Spleen (tissue), 11 donors: ENCODE measurements around the gene DMD. TPM values are rescaled to one million over a fixed set of nuclear protein-coding genes. Genes with fewer than 3 reads are reported as not detected.
A peak's percentile ranks its signal among the peaks of the same experiment; 100 is the strongest.

ENCODE experiments used
- DNase-seq: peaks from one replicate; pipeline ENCODE4 v3.0.0-alpha.2; 2020
- H3K27ac ChIP-seq, 8 donors: fragments of 200-600 bp; sonication (generic) in 7 of 8; 1 replicate in 4 of 8; 2 replicates in 4 of 8; pipeline versions ENCODE4 v1.5.0 to v1.8.0; 2016 to 2021; ENCODE audit warnings: inconsistent platforms in 4 of 8, mild to moderate bottlenecking in 4 of 8, moderate library complexity in 1 of 8
- H3K27me3 ChIP-seq, 7 donors: fragments of 200-600 bp; sonication (generic) in 6 of 7; replicated peaks in 1 of 7; 1 replicate in 4 of 7; 2 replicates in 3 of 7; pipeline versions ENCODE4 v1.5.0 to v1.8.0; 2016 to 2021; ENCODE audit warnings: inconsistent platforms in 3 of 7, mild to moderate bottlenecking in 1 of 7
- H3K36me3 ChIP-seq, 6 donors: fragments of 200-600 bp; sonication (generic) in 5 of 6; 1 replicate in 4 of 6; 2 replicates in 2 of 6; pipeline versions ENCODE4 v1.5.0 to v1.8.0; 2016 to 2021; ENCODE audit warnings: inconsistent platforms in 2 of 6
- H3K4me1 ChIP-seq, 6 donors: fragments of 200-600 bp; sonication (generic) in 5 of 6; 1 replicate in 3 of 6; 2 replicates in 3 of 6; pipeline versions ENCODE4 v1.5.0 to v1.8.0; 2016 to 2021; ENCODE audit warnings: inconsistent platforms in 3 of 6
- H3K4me3 ChIP-seq, 8 donors: fragments of 200-600 bp; sonication (generic) in 7 of 8; 1 replicate in 4 of 8; 2 replicates in 4 of 8; pipeline versions ENCODE4 v1.5.0 to v1.8.0; 2016 to 2021; ENCODE audit warnings: inconsistent platforms in 4 of 8, mild to moderate bottlenecking in 4 of 8, moderate library complexity in 2 of 8
- H3K9me3 ChIP-seq, 8 donors: fragments of 200-600 bp; sonication (generic) in 7 of 8; 1 replicate in 4 of 8; 2 replicates in 4 of 8; pipeline versions ENCODE4 v1.5.0 to v1.8.0; 2016 to 2021; ENCODE audit warnings: inconsistent platforms in 4 of 8
- POLR2A ChIP-seq, 3 donors: fragments of 450-650 bp; IDR thresholded peaks; one replicate each; pipeline ENCODE4 v1.5.1; 2017; ENCODE audit warnings: antibody characterized with exemption in 3 of 3, mild to moderate bottlenecking in 1 of 3
- POLR2AphosphoS5 ChIP-seq, 3 donors: sonication (generic); formaldehyde crosslinking; IDR thresholded peaks; one replicate each; pipeline ENCODE4 v1.5.1; 2017; ENCODE audit warnings: antibody characterized with exemption in 3 of 3
- WGBS, 5 donors: extraction: QIAGEN DNeasy Blood & Tissue Kit in 3 of 5; methylation state at CpG; one replicate each; pipeline versions ENCODE4 v1.1.5 to v1.1.7; 2013 to 2018; 5-methylcytosine and 5-hydroxymethylcytosine counted together
- intact Hi-C: fragments of 100-400 bp; cut with DNase I; formaldehyde crosslinking; loops from one replicate; pipeline ENCODE4 v1.15.0; 2023; ENCODE audit warnings: low total_unique reads
- polyA plus RNA-seq, 3 donors: library from polyadenylated mRNA; stranded (reverse); fragments of 200-250 nt; gene quantifications; one replicate each; pipeline ENCODE4 v1.2.1, GENCODE V29; 2013
- total RNA-seq, 7 donors: library from RNA; depleted of rRNA in 3 of 7; stranded (reverse); fragments of >200 nt in 3 of 7; fragmentation: NEBNext Ultra II Directional in 4 of 7; extraction: Animal tissue kit (Norgen Biotek cat#: 25700) in 4 of 7; gene quantifications; one replicate each; pipeline versions ENCODE4 v1.1.0 to v1.2.1, GENCODE V29; 2016 to 2021
- TF ChIP-seq, protein P1 (sequence below), 11 experiments: fragments of 200-600 bp in 7 of 11; fragments of 450-650 bp in 4 of 11; sonication (generic) in 4 of 11; IDR thresholded peaks in 8 of 11; conservative IDR thresholded peaks in 3 of 11; 1 replicate in 7 of 11; 2 replicates in 4 of 11; pipeline versions ENCODE4 v1.4.0 to v1.8.0; 2016 to 2021; ENCODE audit warnings: antibody characterized with exemption in 11 of 11, inconsistent platforms in 4 of 11, mild to moderate bottlenecking in 1 of 11
- donor health status: healthy with polysubstance abuse.
- donor health status: DM: no; HTN: no; CAD: no; lungs with moderate emphysema.
- donor health status: DM: no; HTN: no; CAD: no.
- donor health status: Bipolar disorder and iron deficiency.
- donor health status: healthy.
- donor health status: DM: no; HTN: no; CAD: no.
- donor health status: DM: yes; HTN: yes; CAD: no.

DMD gene
- total and polyA plus RNA-seq, 10 donors: 1.3 to 11.3 (median 4.4) TPM

DNA sequence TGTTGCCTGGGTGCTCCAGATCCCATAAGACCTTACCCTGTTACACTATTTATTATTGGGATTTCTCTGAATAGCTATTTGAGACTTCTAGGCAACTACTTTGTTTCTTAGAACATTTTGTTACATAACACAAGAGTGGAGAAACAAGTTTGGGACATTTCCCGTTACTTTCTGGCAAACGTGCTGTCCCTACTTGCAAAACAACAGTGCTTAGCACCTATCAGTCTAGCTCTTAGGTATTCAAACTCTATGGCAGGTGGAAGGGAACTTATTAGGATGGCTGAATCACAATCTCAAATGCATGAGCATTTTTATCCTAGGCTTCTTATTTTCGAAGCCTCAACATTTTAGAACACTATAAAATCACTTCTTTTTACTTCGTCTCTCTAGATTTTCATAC is 613.6 kb downstream of the DMD start:
- Histone ChIP-seq H3K4me1 (no peaks in the 10 kb centered on the region), H3K27me3 (no peaks in the 10 kb centered on the region), H3K36me3 (no peaks in the 10 kb centered on the region), H3K27ac (no peak overlapping the region), H3K4me3 (no peak overlapping the region), H3K9me3 (peaks cover 0 to 7% (median 2%) of the 10 kb centered on the region in 8 donors)
- intact Hi-C loops: no loop called here
- TF ChIP-seq POLR2A (IDR thresholded peaks at IDR 0.05) (no peak), POLR2AphosphoS5 (IDR thresholded peaks at IDR 0.05) (no peak)
- TF ChIP-seq, protein P1, sequence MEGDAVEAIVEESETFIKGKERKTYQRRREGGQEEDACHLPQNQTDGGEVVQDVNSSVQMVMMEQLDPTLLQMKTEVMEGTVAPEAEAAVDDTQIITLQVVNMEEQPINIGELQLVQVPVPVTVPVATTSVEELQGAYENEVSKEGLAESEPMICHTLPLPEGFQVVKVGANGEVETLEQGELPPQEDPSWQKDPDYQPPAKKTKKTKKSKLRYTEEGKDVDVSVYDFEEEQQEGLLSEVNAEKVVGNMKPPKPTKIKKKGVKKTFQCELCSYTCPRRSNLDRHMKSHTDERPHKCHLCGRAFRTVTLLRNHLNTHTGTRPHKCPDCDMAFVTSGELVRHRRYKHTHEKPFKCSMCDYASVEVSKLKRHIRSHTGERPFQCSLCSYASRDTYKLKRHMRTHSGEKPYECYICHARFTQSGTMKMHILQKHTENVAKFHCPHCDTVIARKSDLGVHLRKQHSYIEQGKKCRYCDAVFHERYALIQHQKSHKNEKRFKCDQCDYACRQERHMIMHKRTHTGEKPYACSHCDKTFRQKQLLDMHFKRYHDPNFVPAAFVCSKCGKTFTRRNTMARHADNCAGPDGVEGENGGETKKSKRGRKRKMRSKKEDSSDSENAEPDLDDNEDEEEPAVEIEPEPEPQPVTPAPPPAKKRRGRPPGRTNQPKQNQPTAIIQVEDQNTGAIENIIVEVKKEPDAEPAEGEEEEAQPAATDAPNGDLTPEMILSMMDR (IDR thresholded peaks at IDR 0.05 in 8 of 11, conservative IDR thresholded peaks at IDR 0.05 in 3 of 11): no peak
- 61 to 82% (median 74%) methylated on average over 4 of the region's 4 CpGs for WGBS, 5 donors
- no peak for DNase-seq

DNA sequence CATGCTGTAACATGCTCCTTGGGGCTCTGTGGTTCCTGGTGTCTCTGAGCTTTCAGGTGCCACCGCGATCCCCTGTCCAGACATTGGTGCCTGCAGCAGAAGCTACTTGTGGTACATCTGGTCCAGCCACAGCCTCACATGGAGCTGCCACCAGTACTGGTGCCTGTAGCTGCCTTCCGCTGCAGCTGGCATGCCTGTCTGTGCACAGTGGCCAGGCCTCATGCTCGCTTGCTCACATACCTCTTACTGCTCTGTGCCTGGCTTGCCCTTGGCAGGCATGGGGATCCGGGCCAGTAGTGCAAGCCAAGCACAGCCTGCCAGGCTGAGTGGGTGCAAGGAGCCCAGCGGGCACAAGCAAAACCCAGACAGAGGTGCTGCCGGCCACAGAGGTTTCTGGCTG is 618.6 kb downstream of the DMD start:
- DNase-seq: peak; percentile 56
- intact Hi-C loops: no loop called here
- 80 to 87% (median 85%) methylated on average over 5 to 7 of the region's 7 CpGs; no CpG with 5 or more reads in 1 of the 5 donors for WGBS, 5 donors

DNA sequence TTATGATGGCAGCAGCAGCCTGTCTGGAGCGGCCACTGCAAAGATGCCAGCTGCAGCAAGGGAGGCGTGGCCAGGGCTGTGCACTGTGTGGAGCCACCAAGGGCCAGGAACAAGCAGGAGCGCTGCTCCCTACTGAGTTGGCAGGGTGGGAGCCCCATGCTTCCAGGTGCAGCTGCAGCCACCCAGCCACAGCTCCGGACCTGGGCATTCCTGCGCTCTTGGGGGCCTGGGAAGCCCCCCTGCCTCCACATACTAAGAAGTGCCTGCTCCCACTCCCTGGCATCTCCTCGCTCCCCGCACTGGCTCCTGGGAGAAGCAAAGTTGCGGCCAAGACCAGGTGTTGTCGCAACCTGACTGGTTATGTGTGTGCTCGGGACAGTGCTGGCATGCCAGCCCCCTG is 619.8 kb downstream of the DMD start:
- Histone ChIP-seq H3K4me1 (no peaks in the 10 kb centered on the region), H3K4me3 (no peak overlapping the region), H3K27ac (no peak overlapping the region), H3K27me3 (no peaks in the 10 kb centered on the region), H3K9me3 (peaks cover 0 to 22% (median 7%) of the 10 kb centered on the region in 8 donors), H3K36me3 (no peaks in the 10 kb centered on the region)
- DNase-seq: peak; percentile 63
- no peak for TF ChIP-seq POLR2AphosphoS5 (IDR thresholded peaks at IDR 0.05)
- TF ChIP-seq, protein P1 (IDR thresholded peaks at IDR 0.05 in 8 of 11, conservative IDR thresholded peaks at IDR 0.05 in 3 of 11): no peak
- intact Hi-C loops: no loop called here
- WGBS, 5 donors: 84 to 94% (median 88%) methylated on average over 8 to 10 of the region's 10 CpGs

More for the DNA sequence above, 618.6 kb downstream of the DMD start:
- H3K4me3 ChIP-seq: no peak overlapping the region
- TF ChIP-seq, protein P1 (IDR thresholded peaks at IDR 0.05 in 8 of 11, conservative IDR thresholded peaks at IDR 0.05 in 3 of 11): no peak
- TF ChIP-seq POLR2A (IDR thresholded peaks at IDR 0.05) (no peak), POLR2AphosphoS5 (IDR thresholded peaks at IDR 0.05) (no peak)
- H3K27me3 ChIP-seq: no peaks in the 10 kb centered on the region
- H3K9me3 ChIP-seq: peaks cover 0 to 22% (median 7%) of the 10 kb centered on the region in 8 donors
- H3K27ac ChIP-seq: no peak overlapping the region
- H3K36me3 ChIP-seq: no peaks in the 10 kb centered on the region
- no peaks in the 10 kb centered on the region for H3K4me1 ChIP-seq

DNA sequence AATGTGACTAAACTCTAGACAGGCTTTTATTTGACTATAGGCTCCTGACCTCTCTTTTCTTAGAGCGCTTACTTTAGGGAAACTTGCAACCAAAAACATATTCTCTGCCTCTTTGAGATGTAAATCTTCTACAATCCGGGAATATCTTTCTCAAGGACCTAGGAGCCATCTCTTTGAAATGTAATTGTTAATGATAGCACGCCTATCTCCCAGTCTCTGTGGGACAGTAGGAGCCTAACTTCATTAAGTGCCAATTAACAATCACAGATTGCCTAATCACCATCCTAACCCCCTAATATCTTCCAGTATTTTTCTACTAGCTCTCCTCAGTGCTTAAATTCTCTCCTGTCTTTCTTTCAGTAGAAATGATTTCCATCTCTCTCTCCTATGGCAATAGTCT is 628.6 kb downstream of the DMD start:
- no peak for DNase-seq
- WGBS, 5 donors: 37 to 52% (median 49%) methylated on average over 3 of the region's 3 CpGs
- Histone ChIP-seq H3K4me3 (no peak overlapping the region), H3K9me3 (no peaks in the 10 kb centered on the region), H3K27ac (no peak overlapping the region), H3K27me3 (no peaks in the 10 kb centered on the region), H3K4me1 (no peaks in the 10 kb centered on the region), H3K36me3 (no peaks in the 10 kb centered on the region)
- TF ChIP-seq POLR2A (IDR thresholded peaks at IDR 0.05) (no peak), POLR2AphosphoS5 (IDR thresholded peaks at IDR 0.05) (no peak)
- TF ChIP-seq, protein P1 (IDR thresholded peaks at IDR 0.05 in 8 of 11, conservative IDR thresholded peaks at IDR 0.05 in 3 of 11): no peak
- intact Hi-C loops: no loop called here
